ENCODE data around the gene SVIL.
"Not testable (repeated sequence)": the region's sequence is repeated elsewhere in the genome, so short reads cannot be mapped to it uniquely, and the experiment has no call there.

SVIL gene

DNA sequence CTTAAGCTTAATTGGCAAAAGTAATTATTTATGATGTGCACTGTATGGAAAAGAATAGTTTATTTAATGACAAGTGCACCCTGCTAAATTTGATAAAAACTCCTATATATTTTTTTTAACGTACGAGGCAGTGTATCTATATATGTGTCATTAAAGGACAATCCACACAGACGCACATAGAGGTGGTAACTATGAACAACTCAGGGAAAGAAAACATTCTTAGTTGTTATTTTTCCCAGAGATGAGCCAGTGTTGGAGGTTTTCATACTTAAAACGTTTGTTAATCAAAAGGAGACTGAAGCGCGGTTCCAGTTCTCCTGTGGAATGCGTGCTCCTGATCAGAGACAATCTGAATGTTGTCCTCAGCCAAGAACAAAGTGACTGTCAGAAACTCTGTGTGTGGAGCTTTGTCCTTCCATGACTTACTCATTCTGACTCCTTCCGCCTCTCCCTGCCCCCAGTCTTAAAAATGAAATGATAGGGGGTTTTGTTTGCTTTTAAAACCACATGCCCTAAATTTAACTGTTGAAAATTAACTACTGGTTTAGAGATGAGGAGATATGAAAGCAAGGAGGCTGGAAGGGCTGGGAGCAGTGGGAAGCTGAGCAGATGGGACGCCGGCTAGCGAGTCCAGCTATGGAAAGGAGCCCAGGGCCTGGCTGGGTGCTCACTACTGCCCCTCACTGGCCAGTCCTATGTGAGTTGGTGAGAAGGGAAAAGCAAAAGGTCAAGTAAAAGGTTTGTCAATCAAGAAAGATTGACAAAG, 99.6 kb downstream of the SVIL start:
- DNase-seq = peak; percentile 82

DNA sequence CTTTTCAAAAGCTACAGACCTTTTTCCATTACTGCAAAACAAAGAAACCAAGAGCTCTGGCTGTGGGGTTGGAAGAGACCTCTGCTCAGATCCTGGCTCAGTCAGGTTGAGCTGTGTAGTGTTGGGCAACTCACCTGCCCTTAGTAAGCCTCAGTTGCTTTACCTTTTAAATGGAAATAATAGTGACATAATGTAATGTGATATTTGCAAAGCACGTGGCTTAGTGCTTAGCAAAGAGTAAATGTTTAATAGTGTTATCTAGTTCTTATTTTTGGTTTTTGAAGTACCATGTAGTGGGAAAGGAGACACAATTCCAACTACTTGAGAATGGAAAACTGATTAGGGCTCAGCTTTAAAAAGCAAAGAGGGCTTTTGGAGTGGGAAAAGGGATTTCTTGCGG, 100.2 kb downstream of the SVIL start:
- DNase-seq = no peak

DNA sequence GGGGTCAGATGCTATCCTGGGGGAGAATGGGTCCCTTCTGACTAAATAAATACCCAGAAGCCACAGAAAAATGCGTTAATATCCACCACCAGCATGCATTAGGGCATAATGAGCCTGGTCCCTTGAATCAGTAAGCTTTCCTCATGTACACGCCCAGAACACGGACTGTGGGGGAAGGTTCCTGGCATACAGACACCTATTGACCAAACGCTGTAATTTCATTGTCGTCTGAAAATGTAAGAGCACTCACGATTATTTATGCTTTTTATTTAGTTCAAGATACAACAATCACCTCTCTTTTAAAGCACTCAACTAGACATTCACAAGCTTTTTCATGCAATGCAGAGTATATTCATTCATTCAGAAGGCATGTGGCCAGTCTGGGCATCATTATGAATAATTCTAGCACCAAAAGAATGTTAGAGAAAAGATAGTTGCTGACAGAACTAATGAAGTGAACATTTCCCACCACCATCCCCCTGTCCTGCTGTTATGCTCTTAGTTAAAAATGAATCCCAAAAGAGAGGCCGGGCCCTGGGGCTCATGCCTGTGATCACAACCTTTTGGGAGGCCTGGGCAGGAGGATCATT, 101.0 kb downstream of the SVIL start:
- DNase-seq = no peak

DNA sequence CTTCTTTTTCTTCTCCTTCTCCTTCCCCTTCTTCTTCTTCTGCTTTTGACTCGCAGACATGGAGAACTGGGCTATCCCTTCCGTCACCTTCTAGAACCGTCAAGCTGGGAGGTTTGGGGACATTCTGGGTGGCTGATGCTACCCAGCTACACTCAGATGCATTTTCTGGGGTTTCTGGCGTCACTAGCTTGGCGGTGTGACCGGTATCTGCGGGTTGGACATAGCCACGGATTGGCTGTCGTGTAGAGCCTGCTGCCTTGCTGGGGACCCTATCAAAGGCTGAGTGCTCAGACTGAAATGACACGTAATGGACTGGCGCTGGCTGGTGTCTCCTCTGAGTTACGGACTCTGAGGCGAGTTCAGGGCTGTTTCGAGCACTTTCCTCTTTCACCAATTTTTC, 101.7 kb downstream of the SVIL start:
- no peak for DNase-seq

DNA sequence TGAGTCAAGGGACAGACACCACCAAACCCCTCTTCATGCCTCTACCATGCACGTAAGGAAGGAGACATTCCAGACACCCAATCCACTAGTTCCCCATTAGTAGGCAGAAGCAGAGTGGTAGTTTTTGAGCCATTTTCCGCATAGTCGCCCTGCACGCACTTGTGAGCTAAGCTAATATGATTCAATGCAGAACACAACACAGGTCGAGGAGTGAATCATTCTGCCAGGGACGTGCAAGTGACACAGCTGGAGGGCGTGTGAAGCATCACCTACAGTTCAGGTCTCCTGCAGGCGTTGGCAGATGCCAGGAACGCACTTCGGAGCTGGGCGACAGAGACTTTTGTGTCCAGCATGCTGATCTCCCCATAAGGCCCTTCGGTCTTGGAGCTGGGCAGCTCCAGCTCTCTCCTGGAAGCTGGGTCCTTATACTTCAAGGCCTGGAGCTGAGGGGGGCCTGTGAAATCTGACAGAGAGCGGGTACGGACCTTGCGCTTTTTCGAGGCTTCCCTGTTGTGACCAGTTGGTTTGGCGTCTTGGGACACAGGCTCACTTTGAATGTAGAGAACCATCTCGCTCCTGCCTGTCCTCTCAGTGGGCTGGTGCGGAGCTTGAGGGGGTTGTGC, 102.4 kb downstream of the SVIL start:
- no peak for DNase-seq

DNA sequence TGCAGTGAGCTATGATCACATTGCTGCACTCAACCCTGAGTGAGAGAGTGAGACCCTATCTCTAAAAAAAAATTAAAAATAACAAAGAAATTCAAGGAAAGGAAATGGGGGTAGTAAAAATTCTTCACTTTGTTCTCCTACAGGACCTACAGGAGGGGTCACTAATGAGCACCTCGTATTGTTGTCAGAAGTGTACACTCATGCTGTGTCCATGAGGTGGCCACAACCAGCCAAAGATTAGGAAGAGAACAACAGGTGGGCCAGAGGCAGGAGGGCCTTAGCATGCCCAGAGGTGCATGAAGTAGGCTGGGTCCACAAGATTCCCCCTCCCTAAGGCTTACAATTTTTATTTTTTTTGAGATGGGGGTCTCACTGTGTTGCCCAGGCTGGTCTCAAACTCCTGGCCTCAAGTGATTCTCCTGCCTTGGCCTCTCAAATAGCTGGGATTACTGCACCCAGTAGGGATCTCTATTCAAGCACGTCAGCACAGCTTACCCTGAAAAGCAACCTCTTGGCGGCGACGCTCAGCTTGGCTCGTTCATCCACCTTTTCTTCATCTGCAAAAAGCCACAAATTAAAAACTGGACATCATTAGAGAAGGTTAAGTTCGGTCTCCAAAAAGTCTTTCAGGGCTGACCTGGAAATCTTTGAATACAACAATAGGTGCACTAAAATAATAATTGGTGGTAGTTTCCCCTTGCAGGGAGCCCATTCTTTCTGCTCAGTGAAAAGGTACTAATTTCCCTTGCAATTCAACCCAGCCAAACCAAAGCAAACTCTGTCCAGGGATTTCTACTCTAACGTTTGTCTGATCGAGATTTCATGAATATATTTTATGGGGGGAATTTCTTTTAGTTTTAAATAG, 104.4 kb downstream of the SVIL start:
- DNase-seq = peak; percentile 75

DNA sequence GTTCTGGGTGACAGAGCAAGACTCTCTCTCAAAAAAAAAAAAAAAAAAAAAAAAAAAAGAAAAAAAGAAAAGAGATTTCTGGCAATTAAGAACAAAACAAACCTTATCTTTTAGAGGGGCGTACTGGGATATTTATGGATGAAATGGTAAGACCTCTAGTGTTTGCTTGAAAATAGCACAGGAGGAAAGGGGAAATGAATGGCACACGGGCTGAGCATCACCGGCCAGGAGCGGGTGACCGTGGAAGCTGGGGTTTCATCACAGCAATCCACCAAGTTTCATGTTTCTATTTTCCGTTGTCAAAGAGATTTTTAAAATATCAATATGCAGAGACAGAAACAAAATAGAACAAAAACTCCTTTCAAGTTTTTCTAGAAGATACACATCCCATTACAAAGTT, 105.6 kb downstream of the SVIL start:
- no peak for DNase-seq

DNA sequence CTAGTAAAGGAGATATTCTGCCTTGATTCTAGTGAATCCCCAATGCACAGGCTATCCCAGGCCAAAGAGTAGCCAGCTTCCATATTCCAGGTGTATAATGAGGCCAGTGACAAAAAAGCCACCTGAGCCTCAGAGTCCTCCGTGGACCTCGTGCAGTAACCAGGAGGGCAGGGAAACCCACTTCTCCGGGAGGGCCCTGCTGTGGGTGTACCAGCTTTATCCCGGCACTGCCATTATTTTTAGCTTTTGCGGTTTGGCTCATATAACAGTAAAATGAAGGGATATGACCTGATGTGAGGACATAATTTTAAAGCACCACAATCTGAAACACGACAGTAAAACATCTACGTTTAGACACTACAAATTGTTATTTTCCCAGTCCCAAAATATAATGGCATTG, 109.0 kb downstream of the SVIL start:
- DNase-seq = no peak

DNA sequence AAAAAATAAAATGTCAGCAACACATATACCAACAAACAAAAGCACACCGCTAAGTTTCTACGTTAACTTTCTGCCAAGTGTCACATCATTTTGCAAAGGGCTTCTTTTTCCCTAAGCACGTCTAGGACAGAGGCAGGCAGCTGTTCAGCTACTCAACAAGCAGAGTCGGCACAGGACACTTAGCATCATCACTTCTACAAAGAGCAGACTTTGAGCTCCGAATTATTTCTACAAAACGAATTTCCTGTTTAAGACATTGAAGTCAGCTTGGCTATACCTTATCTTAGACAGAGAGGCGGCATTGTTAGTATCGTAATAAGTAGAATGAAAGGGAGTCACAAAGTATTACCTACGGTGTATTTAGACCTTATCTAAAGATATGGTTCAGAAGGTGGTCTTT, 110.1 kb downstream of the SVIL start:
- DNase-seq = no peak

DNA sequence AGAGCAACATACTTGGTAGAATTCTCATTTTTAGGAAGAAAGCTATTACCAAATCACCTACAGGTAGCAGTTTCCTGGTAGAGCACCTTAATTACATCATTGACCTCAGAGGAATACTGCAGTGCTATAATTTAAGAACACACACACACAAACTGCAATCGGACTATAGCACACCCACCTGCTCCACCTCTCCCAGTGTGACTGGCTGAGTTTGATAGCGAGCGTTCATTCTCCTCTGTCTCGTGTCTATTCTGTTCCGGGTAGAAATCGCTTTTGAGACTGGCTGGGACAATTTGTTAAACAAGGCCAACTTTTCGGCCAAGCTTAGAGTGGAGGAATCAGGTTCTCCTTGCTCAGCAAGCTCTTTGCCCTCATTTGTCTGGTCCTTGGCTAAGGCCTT, 110.5 kb downstream of the SVIL start:
- DNase-seq = no peak

DNA sequence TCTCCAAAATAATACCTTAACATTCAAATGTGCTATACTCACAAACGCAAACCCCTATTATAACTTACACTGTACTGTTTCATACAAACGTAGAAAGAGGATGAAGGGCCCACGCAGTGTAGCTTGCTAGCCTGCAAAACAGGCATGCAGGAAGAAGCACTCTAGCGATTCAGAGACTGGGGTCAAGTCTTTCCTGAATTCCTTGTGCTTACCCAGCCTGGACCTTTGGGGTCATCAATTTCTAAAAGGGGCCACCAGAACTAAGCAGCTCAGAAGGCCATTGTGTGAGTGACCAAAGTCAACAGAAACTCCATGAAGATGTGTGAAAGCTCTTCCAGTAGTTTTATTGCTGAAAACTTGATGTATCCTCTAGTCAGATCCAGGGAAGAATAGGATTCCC, 111.9 kb downstream of the SVIL start:
- peak; percentile 47 for DNase-seq

DNA sequence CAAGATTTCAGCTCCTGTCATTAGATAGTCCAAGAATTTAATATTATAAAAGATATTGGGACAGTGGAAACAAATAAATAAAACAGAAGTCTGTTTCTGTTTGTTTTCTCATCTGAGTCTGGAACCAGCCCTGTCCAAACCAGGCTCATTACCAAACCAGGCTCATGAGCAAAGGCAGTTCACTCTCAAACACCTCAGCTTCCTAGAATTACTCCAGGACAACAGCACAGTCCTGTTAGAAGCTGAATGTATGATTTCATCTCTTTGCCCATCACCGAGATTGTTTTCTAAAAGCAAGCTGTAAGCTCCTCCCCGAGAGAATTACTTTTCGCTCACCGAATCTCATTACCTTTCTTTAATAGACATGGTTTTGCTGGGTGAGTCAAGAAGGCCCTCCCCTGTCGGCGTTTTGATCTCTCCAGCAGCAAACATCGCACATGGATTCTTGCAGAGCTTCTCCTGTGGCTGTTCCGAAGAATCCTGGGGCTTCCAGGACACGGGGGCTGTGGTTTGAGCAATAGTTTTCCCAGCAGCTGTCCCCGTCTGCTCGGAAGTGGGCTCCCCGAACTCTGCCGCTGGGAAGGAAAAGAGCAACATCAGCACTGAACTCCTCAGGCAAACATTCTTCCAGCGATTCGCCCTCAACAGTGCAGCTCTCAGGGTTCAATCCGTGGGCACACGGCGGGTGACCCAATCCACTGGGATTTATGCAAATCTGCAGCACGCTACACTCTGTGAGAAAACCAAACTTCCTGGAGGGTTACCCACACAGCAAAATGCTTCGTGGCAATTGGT, 112.5 kb downstream of the SVIL start:
- DNase-seq = peak; percentile 69

DNA sequence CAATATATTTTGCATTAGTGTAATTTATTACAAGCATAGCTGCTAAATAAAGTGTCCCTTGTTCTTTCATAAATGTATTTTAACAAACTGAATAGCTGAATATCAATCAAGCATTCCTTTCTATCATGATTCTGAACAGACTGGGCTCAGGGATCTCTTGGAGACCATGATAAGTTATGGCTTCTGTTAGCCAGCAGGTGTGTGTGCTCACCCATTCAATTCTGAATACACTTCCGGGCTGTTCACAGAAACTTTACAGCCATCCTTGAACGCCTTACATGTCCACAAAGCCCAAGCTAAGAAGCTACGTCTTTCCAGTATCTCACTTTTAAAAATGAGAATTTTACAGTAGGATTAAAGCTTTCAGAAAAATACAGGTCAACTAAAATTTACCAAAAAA, 115.1 kb downstream of the SVIL start:
- DNase-seq = no peak

DNA sequence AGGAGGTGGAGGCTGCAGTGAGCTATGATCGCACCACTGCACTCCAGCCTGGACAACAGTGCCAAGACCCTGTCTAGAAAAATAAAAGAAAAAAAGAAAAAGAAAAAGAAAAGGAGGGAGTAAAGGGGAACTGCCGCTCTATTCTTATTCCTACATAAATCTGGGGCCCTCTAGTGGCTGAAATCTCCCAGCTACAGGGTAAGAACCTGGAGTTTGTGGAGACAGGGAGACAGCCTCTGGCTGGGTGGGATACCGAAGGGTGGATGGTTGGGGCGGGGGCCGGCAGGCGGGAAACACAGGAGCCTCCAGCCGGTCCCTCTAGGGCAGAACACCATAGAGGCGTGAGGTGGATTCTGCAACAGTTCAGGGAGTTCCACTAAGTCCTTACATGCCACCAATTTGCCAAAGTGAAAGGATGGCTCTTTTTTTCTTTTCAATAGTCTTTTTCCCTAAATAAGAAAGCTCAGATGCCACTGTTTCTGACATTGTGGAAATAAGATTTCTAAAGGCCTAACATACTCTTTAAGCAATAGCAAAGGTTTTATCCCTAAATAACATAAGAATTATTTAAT, 117.3 kb downstream of the SVIL start:
- peak; percentile 48 for DNase-seq

DNA sequence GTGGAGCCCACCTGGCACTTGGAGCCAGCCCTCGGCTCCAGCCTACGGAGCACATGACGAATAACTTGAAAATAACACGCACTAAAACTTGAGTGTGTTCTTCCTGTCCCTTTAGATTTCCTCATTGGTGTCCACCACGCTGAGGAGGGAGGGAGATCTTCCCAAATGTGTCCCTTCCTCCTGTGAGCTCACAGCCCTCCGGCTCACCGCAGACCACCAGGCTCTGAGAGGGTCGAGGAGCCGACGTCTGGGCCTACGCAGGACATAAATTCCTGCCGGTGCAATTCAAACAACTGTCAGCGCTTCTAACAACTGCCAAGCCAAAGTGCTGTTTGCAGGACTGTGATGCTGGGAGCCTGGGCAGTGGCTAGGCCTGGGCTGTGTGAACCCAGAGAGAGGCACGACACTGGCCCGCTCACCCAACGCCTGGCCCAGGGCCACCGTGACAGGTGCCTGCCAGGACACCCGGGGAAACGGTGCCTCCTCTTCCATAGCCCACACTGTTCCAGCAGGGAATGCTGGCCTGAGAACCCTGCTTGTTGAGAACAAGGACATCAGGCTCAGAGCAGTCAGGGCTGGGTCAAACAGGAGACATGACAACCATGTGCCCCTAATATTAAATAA, 118.3 kb downstream of the SVIL start:
- DNase-seq = not testable (repeated sequence)

DNA sequence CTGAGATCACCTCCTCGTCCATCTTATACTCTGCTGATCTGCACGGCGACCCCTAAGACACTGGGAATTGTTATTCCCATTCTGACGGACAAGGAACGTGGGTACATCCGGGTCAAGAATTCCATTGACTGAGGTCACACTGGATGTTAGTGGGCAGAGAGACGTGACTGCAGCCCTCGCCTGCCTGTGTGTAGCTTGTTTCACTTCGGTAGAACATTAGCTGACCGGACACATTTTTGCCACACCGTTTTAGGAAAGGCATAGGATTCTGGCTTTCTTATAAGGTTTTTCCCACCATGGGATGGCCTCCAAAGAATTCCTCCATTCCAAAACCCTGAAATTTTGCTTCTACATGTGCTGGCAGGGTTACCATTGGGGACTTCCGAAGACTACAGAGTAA, 118.9 kb downstream of the SVIL start:
- not testable (repeated sequence) for DNase-seq

DNA sequence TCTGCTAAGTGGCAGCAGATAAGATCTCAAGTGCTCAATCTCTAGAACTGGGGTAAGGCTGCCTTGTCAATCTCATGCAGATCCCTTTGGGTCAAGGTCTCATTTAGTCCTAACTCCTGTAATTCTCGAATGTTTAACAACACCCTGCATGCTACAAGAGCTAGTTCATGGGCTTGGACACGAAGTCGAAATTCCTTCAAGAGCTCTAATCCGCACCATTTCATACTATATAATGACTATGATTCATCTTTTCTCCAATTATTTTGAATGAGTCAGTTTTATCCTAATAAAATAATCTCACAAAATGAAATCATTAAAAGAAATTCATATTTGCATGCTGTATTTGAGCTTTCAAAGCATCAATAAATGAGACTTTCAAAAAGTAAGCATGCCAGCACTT, 119.7 kb downstream of the SVIL start:
- not testable (repeated sequence) for DNase-seq

DNA sequence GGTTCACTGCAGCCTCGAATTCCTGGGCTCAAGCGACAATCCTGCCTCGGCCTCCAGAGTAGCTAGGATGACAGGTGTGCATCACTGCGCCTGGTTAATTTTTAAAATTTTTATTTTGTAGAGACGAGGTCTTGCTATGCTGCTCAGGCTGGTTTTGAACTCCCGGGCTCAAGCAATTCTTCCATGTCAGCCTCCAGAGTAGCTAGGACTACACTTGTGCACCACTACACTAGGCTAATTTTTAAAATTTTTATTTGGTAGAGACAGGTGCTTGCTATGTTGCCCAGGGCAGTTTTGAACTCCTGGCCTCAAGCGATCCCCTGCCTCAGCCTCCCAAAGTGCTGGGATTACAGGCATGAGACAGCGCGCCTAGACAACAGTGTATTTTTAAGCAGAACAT, 120.5 kb downstream of the SVIL start:
- no peak for DNase-seq

DNA sequence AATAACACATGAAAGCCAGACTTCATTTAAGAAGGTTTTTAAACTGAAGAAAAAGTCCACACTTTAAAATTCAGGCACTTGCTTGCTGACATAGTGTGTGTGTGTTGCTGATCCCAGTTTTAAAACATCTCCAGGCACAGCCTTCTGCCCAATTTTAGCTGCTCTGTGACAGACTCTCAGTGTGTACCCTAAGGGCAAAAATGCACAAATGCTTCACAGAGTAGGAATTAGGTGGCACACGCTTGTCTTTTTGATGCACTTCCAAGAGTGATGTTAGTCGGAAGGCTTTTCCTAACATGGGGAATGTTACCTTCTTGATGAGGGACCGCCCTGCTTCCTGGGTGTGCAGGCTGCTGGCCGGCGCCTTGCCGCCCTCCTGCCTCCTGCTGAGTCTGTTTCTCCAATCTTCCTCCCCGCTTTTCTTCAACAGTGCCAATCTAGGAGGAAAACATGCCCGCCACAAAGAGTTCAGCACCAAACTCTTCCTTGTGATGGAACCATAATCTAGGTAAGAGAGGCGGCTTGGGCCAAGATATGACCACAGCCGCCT, 122.3 kb downstream of the SVIL start:
- DNase-seq = no peak

DNA sequence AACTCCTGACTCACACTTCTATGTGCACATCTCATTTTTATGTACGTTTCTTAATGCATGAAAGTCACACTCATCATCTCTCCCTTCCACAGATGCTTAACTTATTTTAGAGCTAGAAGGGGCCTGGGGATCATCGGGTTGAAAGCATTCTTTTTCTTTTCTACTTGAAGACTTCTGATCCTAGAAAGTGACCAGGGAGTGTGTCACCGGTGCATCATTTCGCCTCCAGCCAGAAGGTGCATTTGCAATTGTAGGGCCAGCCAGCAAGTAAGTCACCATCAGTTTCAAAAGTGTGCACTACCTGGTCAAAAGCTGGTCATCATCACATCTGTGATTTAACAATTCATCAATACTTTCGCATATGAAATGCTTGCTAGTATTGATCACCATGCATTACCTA, 123.0 kb downstream of the SVIL start:
- DNase-seq = not testable (repeated sequence)

DNA sequence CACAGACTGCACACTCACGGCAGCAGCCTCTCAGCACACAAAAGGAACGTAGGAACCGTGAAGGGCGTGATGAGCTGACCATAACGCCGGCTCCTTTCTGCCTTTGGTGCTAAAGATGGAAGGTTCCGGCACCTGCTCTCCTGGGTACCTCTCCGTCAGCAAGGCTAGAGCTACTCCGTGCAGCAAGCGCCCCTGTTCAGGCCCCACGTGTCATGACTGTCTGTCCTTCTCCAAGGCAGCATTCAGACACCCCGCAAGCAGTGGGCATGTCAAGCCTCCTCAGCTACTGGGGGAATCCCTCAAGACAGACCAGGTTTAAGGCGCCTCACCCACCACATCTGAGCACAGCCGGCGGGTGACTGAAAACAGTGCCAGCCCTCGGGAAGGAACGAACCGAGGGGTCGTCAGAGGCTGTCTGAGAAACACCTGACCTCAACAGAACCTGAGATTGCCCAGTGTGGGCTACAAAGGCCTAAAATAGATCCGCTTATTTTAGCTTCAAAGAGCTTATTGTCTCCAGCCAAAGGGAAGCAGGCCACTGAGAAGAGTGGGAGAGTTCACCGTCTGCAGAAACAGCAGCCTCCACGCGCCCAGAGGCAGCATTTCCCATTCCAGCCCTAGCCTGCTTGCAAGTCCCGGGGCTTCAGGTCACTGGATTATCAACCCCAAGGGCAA, 124.2 kb downstream of the SVIL start:
- not testable (repeated sequence) for DNase-seq
